Thymus (tissue), 11 donors: ENCODE measurements around the gene MCM9. TPM values are rescaled to one million over a fixed set of nuclear protein-coding genes. Genes with fewer than 3 reads are reported as not detected.
"Not testable (repeated sequence)": the region's sequence is repeated elsewhere in the genome, so short reads cannot be mapped to it uniquely, and the experiment has no call there.

Source experiments
- DNase-seq, 9 donors: peaks; one replicate each; pipeline ENCODE4 v3.0.0-alpha.2; 2013; ENCODE audit warnings: low spot score in 9 of 9, low read depth in 6 of 9, missing footprints in 1 of 9
- H3K27ac ChIP-seq, 2 donors: one replicate each; pipeline ENCODE4 v1.5.1; 2013; ENCODE audit warnings: control low read depth in 1 of 2, low read depth in 1 of 2, low read length in 1 of 2, mild to moderate bottlenecking in 1 of 2, moderate library complexity in 1 of 2
- H3K27me3 ChIP-seq, 2 donors: one replicate each; pipeline ENCODE4 v1.5.1; 2013; ENCODE audit warnings: low read length in 1 of 2; ENCODE audit not compliant: control insufficient read depth in 2 of 2, insufficient read depth in 1 of 2
- H3K36me3 ChIP-seq, 2 donors: one replicate each; pipeline ENCODE4 v1.5.1; 2013; ENCODE audit warnings: low read length in 1 of 2, mild to moderate bottlenecking in 1 of 2, moderate library complexity in 1 of 2; ENCODE audit not compliant: control insufficient read depth in 2 of 2, insufficient read depth in 2 of 2
- H3K4me1 ChIP-seq, 2 donors: one replicate each; pipeline ENCODE4 v1.5.1; 2013; ENCODE audit warnings: low read length in 2 of 2; ENCODE audit not compliant: control insufficient read depth in 2 of 2, insufficient read depth in 2 of 2
- H3K4me3 ChIP-seq, 2 donors: one replicate each; pipeline ENCODE4 v1.5.1; 2013; ENCODE audit warnings: low read length in 2 of 2, control low read depth in 1 of 2, mild to moderate bottlenecking in 1 of 2
- H3K9me3 ChIP-seq, 2 donors: one replicate each; pipeline ENCODE4 v1.5.1; 2013; ENCODE audit warnings: low read length in 1 of 2, mild to moderate bottlenecking in 1 of 2; ENCODE audit not compliant: control insufficient read depth in 2 of 2, insufficient read depth in 1 of 2
- WGBS: extraction: QIAGEN DNeasy Blood & Tissue Kit; methylation state at CpG from one replicate; pipeline ENCODE4 v1.1.7; 2013; 5-methylcytosine and 5-hydroxymethylcytosine counted together
- polyA plus RNA-seq: library from polyadenylated mRNA; stranded (reverse); fragments of 200-250 nt; gene quantifications from one replicate; pipeline ENCODE4 v1.2.3, GENCODE V29; 2013
- total RNA-seq: library from RNA; stranded (reverse); fragments of 120-200 nt; gene quantifications from one replicate; pipeline ENCODE4 v1.2.4, GENCODE V29; 2013
- donor health status: healthy.

Gene MCM9
- total and polyA plus RNA-seq, 2 donors, result 7.6 to 12.2 TPM

DNA sequence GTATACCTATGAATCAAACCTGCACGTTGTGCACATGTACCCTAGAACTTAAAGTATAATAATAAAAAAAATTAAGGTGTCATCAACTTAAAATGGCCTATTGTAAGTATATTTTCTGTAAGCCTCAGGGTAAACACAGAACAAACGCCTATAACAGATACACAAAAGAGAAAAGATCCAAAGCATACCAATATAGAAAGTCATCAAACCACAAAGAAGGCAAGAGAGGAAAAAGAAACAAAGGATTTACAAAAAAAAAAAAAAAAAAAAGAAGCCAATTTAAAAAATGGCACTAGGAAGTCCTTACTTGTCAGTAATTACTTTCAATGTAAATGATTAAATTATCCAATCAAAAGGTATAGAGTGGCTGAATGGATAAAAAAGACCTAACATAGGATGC is 65.6 kb downstream of the MCM9 start:
- Histone ChIP-seq H3K4me1 (peaks cover 5 to 10% of the 10 kb centered on the region in 2 donors), H3K36me3 (no peaks in the 10 kb centered on the region), H3K27me3 (no peaks in the 10 kb centered on the region), H3K9me3 (no peaks in the 10 kb centered on the region), H3K4me3 (no peak overlapping the region), H3K27ac (no peak overlapping the region)
- 90% methylated on average over 2 of the region's 2 CpGs for whole genome bisulfite sequencing
- no peak for DNase-seq

DNA sequence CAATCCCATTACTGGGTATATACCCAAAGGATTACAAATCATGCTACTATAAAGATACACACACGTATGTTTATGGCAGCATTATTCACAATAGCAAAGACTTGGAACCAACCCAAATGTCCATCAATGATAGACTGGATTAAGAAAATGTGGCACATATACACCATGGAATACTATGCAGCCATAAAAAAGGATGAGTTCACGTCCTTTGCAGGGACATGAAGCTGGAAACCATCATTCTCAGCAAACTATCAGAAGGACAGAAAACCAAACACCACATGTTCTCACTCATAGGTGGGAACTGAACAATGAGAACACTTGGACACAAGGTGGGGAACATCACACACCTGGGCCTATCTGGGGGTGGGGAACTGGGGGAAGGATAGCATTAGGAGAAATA is 66.1 kb downstream of the MCM9 start:
- peaks cover 5 to 11% of the 10 kb centered on the region in 2 donors for H3K4me1 ChIP-seq
- H3K9me3 ChIP-seq, H3K36me3 ChIP-seq, DNase-seq, H3K4me3 ChIP-seq, H3K27me3 ChIP-seq, H3K27ac ChIP-seq: not testable (repeated sequence)
- 98% methylated on average over 2 of the region's 2 CpGs for WGBS

DNA sequence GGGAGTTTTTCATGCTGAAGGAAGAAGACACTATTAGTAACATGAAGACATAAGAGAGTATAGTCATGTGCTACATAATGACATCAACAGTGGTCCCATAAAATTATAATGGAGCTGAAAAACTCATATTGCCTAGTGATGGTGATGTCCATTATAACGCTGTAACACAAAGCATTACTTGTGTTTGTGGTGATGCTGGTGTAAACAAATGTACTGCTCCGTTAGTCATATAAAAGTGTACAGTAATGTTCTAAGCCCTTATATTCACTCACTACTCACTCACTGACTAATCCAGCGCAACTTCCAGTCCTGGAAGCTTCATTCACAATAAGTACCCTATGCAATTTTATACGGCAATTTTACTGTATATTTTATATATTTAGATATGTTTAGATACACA is 67.8 kb downstream of the MCM9 start:
- no peak overlapping the region for H3K27ac ChIP-seq
- peaks cover 5 to 11% of the 10 kb centered on the region in 2 donors for H3K4me1 ChIP-seq
- no peaks in the 10 kb centered on the region for H3K27me3 ChIP-seq
- H3K4me3 ChIP-seq, result no peak overlapping the region
- H3K36me3 ChIP-seq, result peaks cover 0 to 4% of the 10 kb centered on the region in 2 donors
- DNase-seq, result no peak
- H3K9me3 ChIP-seq, result peaks cover 0 to under 1% of the 10 kb centered on the region in 2 donors
- WGBS, result over 99% methylated on average over 4 of the region's 4 CpGs

DNA sequence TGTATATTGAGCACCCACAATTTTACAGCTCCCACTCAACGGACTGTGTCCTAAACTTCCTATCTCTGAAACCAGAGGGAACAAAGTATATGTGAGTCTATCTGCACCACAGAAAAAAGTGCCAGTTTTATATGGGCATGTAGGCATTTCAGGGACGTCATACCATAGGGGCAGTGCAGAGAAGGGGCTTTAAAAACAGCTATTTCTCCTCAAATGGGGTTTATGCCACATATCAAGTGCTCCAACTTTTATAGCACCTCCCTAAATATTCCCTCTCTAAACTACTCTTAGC is 69.9 kb downstream of the MCM9 start:
- Histone ChIP-seq H3K4me1 (peaks cover 5 to 11% of the 10 kb centered on the region in 2 donors), H3K4me3 (no peak overlapping the region), H3K27me3 (no peaks in the 10 kb centered on the region), H3K27ac (no peak overlapping the region), H3K9me3 (peaks cover 2 to 15% of the 10 kb centered on the region in 2 donors), H3K36me3 (peaks cover 0 to 21% of the 10 kb centered on the region in 2 donors)
- WGBS, result 24% methylated on average over 2 of the region's 2 CpGs
- no peak for DNase-seq

DNA sequence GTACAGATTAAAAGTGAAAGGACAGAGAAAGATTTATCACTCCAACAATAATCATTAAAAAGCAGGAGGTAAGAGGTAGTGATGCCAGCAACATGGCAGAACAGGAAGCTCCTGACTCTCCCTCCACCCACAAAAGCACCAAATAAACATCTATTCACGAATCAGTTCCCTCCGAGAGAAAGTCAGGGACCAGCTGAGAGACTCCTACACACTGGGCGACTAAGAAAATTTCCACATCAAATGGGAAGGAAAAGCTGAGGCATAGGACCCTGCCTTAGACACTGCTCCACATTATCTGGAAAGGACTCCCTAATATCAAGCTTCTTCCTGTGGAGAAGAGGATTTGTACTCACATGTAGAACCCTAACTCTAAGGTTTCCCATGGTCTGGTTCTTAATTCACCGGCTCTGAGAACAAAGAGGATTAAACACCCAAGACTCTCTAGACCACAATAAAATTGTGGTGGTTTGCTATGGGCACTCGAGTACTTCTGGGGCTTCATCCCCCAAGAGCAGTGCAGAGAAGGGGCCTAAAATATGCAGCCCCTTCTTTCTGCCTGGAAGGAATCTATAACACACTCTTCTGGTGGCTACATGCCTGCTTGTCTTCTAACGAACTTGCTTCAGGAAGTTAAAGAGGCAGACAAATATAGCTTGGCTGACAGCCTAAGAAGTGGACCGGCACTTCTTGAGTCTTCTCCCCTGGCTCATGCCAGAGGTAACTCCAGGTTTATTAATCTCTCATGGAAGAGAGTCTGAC is 70.4 kb downstream of the MCM9 start:
- no peak overlapping the region for H3K27ac ChIP-seq
- H3K9me3 ChIP-seq, result peaks cover 2 to 15% of the 10 kb centered on the region in 2 donors
- H3K27me3 ChIP-seq, result no peaks in the 10 kb centered on the region
- H3K4me3 ChIP-seq, result no peak overlapping the region
- peak in 2 of 9 donors; percentile 2 to 25 for DNase-seq
- H3K36me3 ChIP-seq, result peaks cover 0 to 21% of the 10 kb centered on the region in 2 donors
- peaks cover 5 to 11% of the 10 kb centered on the region in 2 donors for H3K4me1 ChIP-seq
- 35% methylated on average over 7 of the region's 7 CpGs for WGBS

DNA sequence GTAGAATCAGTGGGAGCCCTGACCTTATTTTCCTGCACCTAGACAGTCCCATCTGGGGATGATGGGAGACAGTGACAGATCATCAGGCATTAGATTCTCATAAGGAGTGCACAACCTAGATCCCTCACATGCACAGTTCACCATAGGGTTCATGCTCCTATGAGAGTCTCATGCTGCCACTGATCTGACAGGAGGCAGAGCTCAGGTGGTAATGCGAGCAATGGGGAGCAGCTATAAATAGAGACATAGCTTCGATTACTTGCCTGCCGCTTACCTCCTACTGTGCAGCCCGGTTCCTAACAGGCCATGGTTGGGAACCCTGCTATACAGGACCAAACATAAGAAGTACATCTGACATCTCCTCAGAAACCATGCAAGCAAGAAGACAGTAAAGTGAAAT is 72.5 kb downstream of the MCM9 start:
- 99% methylated on average over 4 of the region's 4 CpGs for WGBS
- Histone ChIP-seq H3K4me3 (no peak overlapping the region), H3K4me1 (peaks cover 5 to 11% of the 10 kb centered on the region in 2 donors), H3K27me3 (no peaks in the 10 kb centered on the region), H3K27ac (no peak overlapping the region), H3K9me3 (peaks cover 2 to 15% of the 10 kb centered on the region in 2 donors), H3K36me3 (peaks cover 0 to 21% of the 10 kb centered on the region in 2 donors)
- no peak for DNase-seq

DNA sequence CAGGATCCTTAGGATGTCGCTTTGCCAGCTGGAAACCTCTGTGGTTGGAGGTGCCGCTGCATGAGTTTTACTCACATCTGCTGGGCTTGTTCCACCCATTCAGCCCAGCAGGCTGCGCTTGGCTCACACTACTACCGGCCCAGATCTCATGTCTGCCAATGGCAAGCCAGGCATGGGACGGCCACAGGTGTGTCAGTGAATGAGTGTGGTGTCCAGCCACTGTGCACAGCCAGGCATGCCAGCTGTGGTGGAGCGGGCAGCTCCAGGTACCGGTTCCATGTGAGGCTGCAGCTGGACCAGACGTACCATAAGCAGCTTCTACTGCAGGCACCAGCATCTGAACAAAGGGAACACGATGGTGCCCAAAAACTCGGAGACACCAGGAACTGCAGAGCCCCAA is 74.1 kb downstream of the MCM9 start:
- Histone ChIP-seq H3K4me1 (peaks cover 5 to 11% of the 10 kb centered on the region in 2 donors), H3K27ac (no peak overlapping the region), H3K4me3 (no peak overlapping the region), H3K9me3 (peaks cover 2 to 15% of the 10 kb centered on the region in 2 donors), H3K36me3 (peaks cover 0 to 21% of the 10 kb centered on the region in 2 donors), H3K27me3 (no peaks in the 10 kb centered on the region)
- WGBS, result 98% methylated on average over 10 of the region's 10 CpGs
- no peak for DNase-seq

DNA sequence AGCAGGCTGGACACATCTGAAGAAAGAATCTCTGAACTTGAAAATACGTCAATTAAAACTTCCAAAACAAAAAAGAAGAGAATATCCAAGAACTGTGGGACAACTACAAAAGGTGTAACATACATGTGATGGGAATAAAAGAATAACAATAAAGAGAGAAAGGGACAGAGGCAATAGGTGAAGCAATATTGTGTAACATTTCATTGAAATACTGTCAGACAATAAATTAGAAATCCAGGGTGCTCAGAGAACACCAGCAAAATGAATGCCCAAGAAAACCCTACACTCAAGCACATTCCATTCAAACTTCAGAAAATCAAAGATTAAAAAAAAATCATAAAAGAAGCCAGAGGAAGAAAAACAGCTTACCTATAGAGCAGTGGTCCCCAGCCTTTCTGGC is 74.6 kb downstream of the MCM9 start:
- no peak for DNase-seq
- no peaks in the 10 kb centered on the region for H3K27me3 ChIP-seq
- H3K27ac ChIP-seq, result no peak overlapping the region
- no peak overlapping the region for H3K4me3 ChIP-seq
- peaks cover 2 to 15% of the 10 kb centered on the region in 2 donors for H3K9me3 ChIP-seq
- WGBS, result 100% methylated on average over 1 of the region's 1 CpG
- H3K4me1 ChIP-seq, result peaks cover 5 to 10% of the 10 kb centered on the region in 2 donors
- H3K36me3 ChIP-seq, result peaks cover 0 to 21% of the 10 kb centered on the region in 2 donors

DNA sequence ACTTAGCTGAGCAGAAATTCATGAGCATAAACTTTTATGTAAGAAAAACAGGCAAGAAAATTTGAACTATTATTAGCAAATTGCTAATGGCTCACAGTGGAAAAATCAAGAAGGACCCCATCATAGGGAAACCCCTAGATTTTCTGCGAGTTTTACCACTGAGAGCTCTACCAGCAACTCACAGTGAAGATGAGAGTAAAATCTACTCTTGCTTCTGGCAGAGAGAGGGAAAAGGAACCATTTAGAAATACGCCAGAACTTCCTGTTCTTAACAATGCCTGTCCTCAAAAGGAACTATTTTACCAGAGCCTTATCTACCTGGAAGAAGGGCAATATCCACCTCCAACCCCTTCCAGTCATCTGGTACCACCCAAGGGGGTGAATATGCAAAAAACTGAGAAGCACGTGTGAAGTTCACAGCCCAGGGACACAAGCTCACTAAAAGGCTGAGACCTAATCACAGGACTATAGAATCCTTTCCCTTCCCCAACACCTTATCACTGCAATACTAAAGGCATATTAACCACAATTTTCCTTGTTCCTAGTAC is 75.4 kb downstream of the MCM9 start:
- WGBS, result 83% methylated on average over 3 of the region's 3 CpGs
- Histone ChIP-seq H3K9me3 (peaks cover 2 to 15% of the 10 kb centered on the region in 2 donors), H3K27ac (no peak overlapping the region), H3K4me1 (peaks cover 2 to 4% of the 10 kb centered on the region in 2 donors), H3K36me3 (peaks cover 0 to 21% of the 10 kb centered on the region in 2 donors), H3K4me3 (no peak overlapping the region), H3K27me3 (no peaks in the 10 kb centered on the region)
- DNase-seq, result no peak
